22Rv1 (cell line): ENCODE data around the gene ANO5.

Experiments
- H3K27ac ChIP-seq: fragments of 450-650 bp; 2 replicates; pipeline ENCODE4 v1.5.1; 2017
- CTCF ChIP-seq: fragments of 450-650 bp; IDR thresholded peaks from 2 replicates; pipeline ENCODE4 v1.5.1; 2017; ENCODE audit warnings: mild to moderate bottlenecking
- ZFX ChIP-seq: fragments of 450-650 bp; IDR thresholded peaks from 2 replicates; pipeline ENCODE4 v1.6.1; 2017; ENCODE audit warnings: antibody characterized with exemption, borderline replicate concordance

Gene ANO5

GRCh38 chr11:22165087-22165486 lies 27.8 kb upstream of the ANO5 start:
- no peak for TF ChIP-seq ZFX
- no peak for TF ChIP-seq CTCF
- H3K27ac ChIP-seq = no peak overlapping the region

GRCh38 chr11:22165759-22166513 lies 26.9 kb upstream of the ANO5 start:
- TF ChIP-seq ZFX = no peak
- TF ChIP-seq CTCF = no peak
- no peak overlapping the region for H3K27ac ChIP-seq

GRCh38 chr11:22169833-22170232 lies 23.1 kb upstream of the ANO5 start:
- no peak overlapping the region for H3K27ac ChIP-seq
- TF ChIP-seq CTCF (peak; percentile 70), ZFX (no peak)

GRCh38 chr11:22173532-22173931 lies 19.4 kb upstream of the ANO5 start:
- TF ChIP-seq CTCF (no peak), ZFX (no peak)
- no peak overlapping the region for H3K27ac ChIP-seq

GRCh38 chr11:22177186-22177585 lies 15.7 kb upstream of the ANO5 start:
- no peak overlapping the region for H3K27ac ChIP-seq
- TF ChIP-seq ZFX = no peak
- peak; percentile 14; the same call in 1 of the 2 replicates for TF ChIP-seq CTCF

GRCh38 chr11:22179626-22180025 lies 13.3 kb upstream of the ANO5 start:
- H3K27ac ChIP-seq = no peak overlapping the region
- no peak for TF ChIP-seq ZFX
- TF ChIP-seq CTCF = no peak

- no peak for TF ChIP-seq ZFX
- no peak for TF ChIP-seq CTCF
- no peak overlapping the region for H3K27ac ChIP-seq
Observed at GRCh38 chr11:22180131-22180530, 12.8 kb upstream of the ANO5 start.
